ENCODE measurements around the gene NR2E1. TPM values are rescaled to one million over a fixed set of nuclear protein-coding genes. Genes with fewer than 3 reads are reported as not detected.
A peak's percentile ranks its signal among the peaks of the same experiment; 100 is the strongest.

NR2E1 gene
- total and polyA plus RNA-seq, 2 of the 13 experiments (the other 11 are each of a cell fraction or from before 2014, with no cell fraction given): not detected

DNA sequence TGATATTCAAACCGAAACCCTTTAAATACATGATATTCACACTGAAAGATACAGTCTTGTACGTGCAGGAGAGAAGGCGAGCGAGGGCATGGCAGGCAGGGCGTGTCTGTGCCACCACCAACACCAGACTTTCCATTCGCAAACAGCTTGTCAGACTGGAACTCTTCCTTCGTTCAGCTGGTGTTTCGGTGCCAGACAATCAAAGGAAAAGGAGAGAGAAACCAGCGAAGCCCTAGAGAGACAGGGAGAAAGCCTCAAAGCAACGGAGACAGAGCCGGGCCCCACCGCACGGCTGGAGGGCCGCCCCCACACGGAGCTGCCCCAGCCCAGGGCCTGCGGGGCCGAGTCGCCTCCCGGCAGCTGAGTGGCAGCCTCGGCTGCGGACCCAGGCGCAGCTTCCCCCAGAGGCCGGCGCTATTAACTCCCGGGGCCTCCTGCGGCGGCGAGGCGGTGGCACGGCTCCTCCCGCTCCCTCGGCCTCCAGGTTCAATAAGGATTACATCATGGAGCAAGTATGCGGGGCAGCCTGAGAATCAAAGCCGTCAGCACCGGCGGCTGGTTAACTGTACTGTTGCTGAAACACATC is 32.1 kb upstream of the NR2E1 start (continued):
- peak; percentile 48; the same call in 1 of the 2 replicates for TF ChIP-seq HDAC1 (CRISPR knock-in tag; IDR thresholded peaks at IDR 0.05)
- TF ChIP-seq ZMAT3 (CRISPR knock-in tag; conservative IDR thresholded peaks at IDR 0.05): no peak
- 0 out of 2 replicates have a peak, but pooled peaks have one; percentile 34 for TF ChIP-seq RXRB (CRISPR knock-in tag; IDR thresholded peaks at IDR 0.05; ENCODE audit: borderline replicate concordance)
- TF ChIP-seq, protein P1, sequence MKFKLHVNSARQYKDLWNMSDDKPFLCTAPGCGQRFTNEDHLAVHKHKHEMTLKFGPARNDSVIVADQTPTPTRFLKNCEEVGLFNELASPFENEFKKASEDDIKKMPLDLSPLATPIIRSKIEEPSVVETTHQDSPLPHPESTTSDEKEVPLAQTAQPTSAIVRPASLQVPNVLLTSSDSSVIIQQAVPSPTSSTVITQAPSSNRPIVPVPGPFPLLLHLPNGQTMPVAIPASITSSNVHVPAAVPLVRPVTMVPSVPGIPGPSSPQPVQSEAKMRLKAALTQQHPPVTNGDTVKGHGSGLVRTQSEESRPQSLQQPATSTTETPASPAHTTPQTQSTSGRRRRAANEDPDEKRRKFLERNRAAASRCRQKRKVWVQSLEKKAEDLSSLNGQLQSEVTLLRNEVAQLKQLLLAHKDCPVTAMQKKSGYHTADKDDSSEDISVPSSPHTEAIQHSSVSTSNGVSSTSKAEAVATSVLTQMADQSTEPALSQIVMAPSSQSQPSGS (CRISPR knock-in tag; IDR thresholded peaks at IDR 0.05): peak; percentile 99
- TF ChIP-seq THAP11 (CRISPR knock-in tag; IDR thresholded peaks at IDR 0.05): peak; percentile 49; the same call in 1 of the 2 replicates
- peak; percentile 43; the same call in 1 of the 2 replicates for TF ChIP-seq CEBPB (IDR thresholded peaks at IDR 0.05; ENCODE audit: borderline replicate concordance, low read depth, low read length)
- TF ChIP-seq LCORL (IDR thresholded peaks at IDR 0.05): no peak
- TF ChIP-seq LCORL (CRISPR knock-in tag; IDR thresholded peaks at IDR 0.05): peak; percentile 81
- peak; percentile 63 for TF ChIP-seq RBFOX2 (IDR thresholded peaks at IDR 0.05; ENCODE audit: low read depth, low read length)
- peak; percentile 71 for TF ChIP-seq KDM2A (CRISPR knock-in tag; IDR thresholded peaks at IDR 0.05; ENCODE audit: borderline replicate concordance, low read depth)
- TF ChIP-seq SOX13 (IDR thresholded peaks at IDR 0.05): peak; percentile 19; the same call in 1 of the 2 replicates
- peak in 1 of 2 experiments; percentile 44; a peak in 1 of 4 replicates for TF ChIP-seq SOX13 (CRISPR knock-in tag; conservative IDR thresholded peaks at IDR 0.05 in 1 of 2, IDR thresholded peaks at IDR 0.05 in 1 of 2)
- TF ChIP-seq, protein P2, sequence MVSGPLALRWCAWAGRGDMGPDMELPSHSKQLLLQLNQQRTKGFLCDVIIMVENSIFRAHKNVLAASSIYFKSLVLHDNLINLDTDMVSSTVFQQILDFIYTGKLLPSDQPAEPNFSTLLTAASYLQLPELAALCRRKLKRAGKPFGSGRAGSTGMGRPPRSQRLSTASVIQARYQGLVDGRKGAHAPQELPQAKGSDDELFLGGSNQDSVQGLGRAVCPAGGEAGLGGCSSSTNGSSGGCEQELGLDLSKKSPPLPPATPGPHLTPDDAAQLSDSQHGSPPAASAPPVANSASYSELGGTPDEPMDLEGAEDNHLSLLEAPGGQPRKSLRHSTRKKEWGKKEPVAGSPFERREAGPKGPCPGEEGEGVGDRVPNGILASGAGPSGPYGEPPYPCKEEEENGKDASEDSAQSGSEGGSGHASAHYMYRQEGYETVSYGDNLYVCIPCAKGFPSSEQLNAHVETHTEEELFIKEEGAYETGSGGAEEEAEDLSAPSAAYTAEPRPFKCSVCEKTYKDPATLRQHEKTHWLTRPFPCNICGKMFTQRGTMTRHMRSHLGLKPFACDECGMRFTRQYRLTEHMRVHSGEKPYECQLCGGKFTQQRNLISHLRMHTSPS (CRISPR knock-in tag; IDR thresholded peaks at IDR 0.05; ENCODE audit: low read depth): peak; percentile 75
- TF ChIP-seq ZNF274 (CRISPR knock-in tag; IDR thresholded peaks at IDR 0.05): peak; percentile 63; the same call in 1 of the 2 replicates
- no peak for TF ChIP-seq PAWR (CRISPR knock-in tag; IDR thresholded peaks at IDR 0.05; ENCODE audit: borderline replicate concordance)
- peak; percentile 60; the same call in 1 of the 2 replicates for TF ChIP-seq ZNF792 (CRISPR knock-in tag; IDR thresholded peaks at IDR 0.05)
- TF ChIP-seq ZBTB20 (CRISPR knock-in tag; IDR thresholded peaks at IDR 0.05; ENCODE audit: borderline replicate concordance, low read depth): no peak; the same call in 1 of the 2 replicates
- no peak for TF ChIP-seq FOXA1 (IDR thresholded peaks at IDR 0.05)
- TF ChIP-seq FOXA1 (CRISPR knock-in tag; IDR thresholded peaks at IDR 0.05): peak; percentile 59
- TF ChIP-seq MAZ (IDR thresholded peaks at IDR 0.05; ENCODE audit: borderline replicate concordance, low read depth, low read length): no peak
- peak; percentile 39; the same call in 1 of the 2 replicates for TF ChIP-seq MAZ (CRISPR knock-in tag; IDR thresholded peaks at IDR 0.05; ENCODE audit: low read depth)
- 0 out of 2 replicates have a peak, but pooled peaks have one; percentile 24 for TF ChIP-seq ETV6 (CRISPR knock-in tag; conservative IDR thresholded peaks at IDR 0.05)
- 0 out of 2 replicates have a peak, but pooled peaks have one; percentile 38 for TF ChIP-seq KMT2B (CRISPR knock-in tag; IDR thresholded peaks at IDR 0.05)
- TF ChIP-seq, protein P3, sequence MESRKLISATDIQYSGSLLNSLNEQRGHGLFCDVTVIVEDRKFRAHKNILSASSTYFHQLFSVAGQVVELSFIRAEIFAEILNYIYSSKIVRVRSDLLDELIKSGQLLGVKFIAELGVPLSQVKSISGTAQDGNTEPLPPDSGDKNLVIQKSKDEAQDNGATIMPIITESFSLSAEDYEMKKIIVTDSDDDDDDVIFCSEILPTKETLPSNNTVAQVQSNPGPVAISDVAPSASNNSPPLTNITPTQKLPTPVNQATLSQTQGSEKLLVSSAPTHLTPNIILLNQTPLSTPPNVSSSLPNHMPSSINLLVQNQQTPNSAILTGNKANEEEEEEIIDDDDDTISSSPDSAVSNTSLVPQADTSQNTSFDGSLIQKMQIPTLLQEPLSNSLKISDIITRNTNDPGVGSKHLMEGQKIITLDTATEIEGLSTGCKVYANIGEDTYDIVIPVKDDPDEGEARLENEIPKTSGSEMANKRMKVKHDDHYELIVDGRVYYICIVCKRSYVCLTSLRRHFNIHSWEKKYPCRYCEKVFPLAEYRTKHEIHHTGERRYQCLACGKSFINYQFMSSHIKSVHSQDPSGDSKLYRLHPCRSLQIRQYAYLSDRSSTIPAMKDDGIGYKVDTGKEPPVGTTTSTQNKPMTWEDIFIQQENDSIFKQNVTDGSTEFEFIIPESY (CRISPR knock-in tag; IDR thresholded peaks at IDR 0.05): no peak
- no peak for TF ChIP-seq DNMT3B (CRISPR knock-in tag; conservative IDR thresholded peaks at IDR 0.05)
- TF ChIP-seq ZMYM4 (CRISPR knock-in tag; IDR thresholded peaks at IDR 0.05): peak; percentile 65; the same call in 1 of the 2 replicates
